ENCODE results near the gene KATNA1. TPM values are rescaled to one million over a fixed set of nuclear protein-coding genes. Genes with fewer than 3 reads are reported as not detected.
"Not testable (repeated sequence)": the region's sequence is repeated elsewhere in the genome, so short reads cannot be mapped to it uniquely, and the experiment has no call there.

KATNA1 gene
- total RNA-seq, 2 donors from 2014 or later = 11.2 to 15.9 TPM

DNA sequence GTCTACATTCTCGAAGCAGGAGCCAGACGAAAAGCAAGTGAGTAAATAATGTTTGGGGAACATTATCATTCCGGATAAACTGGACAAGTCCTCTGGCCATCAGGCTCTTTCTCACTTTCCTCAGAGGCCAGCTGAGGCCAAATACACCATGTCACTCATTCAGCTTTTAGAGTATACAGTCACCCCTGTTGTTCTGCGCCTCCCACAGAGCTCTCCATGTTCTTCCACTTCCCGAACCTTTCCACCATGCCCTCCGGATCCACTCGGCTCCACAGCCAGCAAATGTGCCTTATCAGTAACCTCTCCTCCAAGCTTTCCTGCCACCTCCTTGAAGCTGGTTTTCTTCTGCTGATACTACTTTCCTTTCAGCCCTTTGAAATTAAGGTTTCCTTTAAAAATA, 37.7 kb upstream of the KATNA1 start:
- Histone ChIP-seq H3K27me3 (no peaks in the 10 kb centered on the region), H3K4me3 (no peak overlapping the region), H3K4me1 (peaks cover 0 to 11% of the 10 kb centered on the region in 2 donors), H3K27ac (peak overlapping the region in 1 of 2 donors; percentile 27), H3K9me3 (no peaks in the 10 kb centered on the region), H3K36me3 (peaks cover 13% of the 10 kb centered on the region)
- no peak for DNase-seq (ENCODE audit: low spot score)
- TF ChIP-seq, protein P1, sequence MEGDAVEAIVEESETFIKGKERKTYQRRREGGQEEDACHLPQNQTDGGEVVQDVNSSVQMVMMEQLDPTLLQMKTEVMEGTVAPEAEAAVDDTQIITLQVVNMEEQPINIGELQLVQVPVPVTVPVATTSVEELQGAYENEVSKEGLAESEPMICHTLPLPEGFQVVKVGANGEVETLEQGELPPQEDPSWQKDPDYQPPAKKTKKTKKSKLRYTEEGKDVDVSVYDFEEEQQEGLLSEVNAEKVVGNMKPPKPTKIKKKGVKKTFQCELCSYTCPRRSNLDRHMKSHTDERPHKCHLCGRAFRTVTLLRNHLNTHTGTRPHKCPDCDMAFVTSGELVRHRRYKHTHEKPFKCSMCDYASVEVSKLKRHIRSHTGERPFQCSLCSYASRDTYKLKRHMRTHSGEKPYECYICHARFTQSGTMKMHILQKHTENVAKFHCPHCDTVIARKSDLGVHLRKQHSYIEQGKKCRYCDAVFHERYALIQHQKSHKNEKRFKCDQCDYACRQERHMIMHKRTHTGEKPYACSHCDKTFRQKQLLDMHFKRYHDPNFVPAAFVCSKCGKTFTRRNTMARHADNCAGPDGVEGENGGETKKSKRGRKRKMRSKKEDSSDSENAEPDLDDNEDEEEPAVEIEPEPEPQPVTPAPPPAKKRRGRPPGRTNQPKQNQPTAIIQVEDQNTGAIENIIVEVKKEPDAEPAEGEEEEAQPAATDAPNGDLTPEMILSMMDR (IDR thresholded peaks at IDR 0.05) = no peak

DNA sequence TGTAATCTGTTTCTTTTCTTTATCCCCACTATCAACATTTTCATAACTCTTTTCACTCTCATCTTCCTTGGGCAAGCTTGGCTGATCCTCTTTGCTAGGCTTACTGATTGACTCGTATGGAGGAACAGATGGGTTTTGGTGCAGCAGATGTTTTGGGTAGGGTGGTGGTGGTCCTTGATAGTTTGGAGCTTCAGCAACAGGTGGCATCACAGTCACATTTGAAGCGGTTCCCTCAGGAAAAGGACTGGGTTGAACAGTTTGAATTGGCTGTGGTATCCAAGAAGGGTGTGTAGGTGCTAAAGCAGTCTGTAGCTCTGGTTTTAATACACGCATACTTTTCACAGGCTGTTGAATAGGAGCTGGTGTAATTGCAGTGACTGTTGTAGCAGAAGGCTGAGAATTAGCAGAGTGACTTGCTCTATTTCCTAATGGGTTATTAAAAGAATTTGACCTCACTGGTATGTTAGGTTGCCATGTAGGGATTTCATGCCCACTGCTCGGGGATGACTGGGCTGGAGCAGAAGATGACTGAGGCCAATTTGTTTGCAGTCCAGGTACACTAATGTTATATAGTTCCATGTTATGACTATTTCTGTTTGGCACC, 34.8 kb upstream of the KATNA1 start:
- TF ChIP-seq, protein P1 (IDR thresholded peaks at IDR 0.05) = no peak
- Histone ChIP-seq H3K27me3 (no peaks in the 10 kb centered on the region), H3K4me3 (no peak overlapping the region), H3K9me3 (no peaks in the 10 kb centered on the region), H3K27ac (peak overlapping the region in 1 of 2 donors; percentile 69), H3K36me3 (peaks cover 13% of the 10 kb centered on the region), H3K4me1 (peaks cover 0 to 18% of the 10 kb centered on the region in 2 donors)
- no peak for DNase-seq (ENCODE audit: low spot score)

DNA sequence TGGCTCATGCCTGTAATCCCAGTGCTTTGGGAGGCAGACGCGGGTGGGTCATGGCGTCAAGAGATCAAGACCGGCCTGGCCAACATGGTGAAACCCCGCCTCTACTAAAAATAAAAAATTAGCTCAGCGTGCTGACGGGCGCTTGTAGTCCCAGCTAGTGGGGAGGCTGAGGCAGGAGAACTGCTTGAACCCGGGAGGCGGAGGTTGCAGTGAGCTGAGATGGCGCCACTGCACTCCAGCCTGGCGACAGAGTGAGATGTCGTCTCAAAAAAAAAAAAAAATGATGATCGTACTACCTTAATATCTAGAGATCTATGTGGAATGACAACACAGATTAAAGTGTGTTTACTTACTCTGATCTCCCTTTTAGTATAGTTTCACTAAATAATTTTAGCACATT, 33.3 kb upstream of the KATNA1 start:
- DNase-seq (ENCODE audit: low spot score); H3K4me3 ChIP-seq; H3K27me3 ChIP-seq; H3K9me3 ChIP-seq: not testable (repeated sequence)
- peaks cover 0 to 16% of the 10 kb centered on the region in 2 donors for H3K4me1 ChIP-seq
- peak overlapping the region in 1 of 2 donors; percentile 8 for H3K27ac ChIP-seq
- peaks cover 20% of the 10 kb centered on the region for H3K36me3 ChIP-seq

DNA sequence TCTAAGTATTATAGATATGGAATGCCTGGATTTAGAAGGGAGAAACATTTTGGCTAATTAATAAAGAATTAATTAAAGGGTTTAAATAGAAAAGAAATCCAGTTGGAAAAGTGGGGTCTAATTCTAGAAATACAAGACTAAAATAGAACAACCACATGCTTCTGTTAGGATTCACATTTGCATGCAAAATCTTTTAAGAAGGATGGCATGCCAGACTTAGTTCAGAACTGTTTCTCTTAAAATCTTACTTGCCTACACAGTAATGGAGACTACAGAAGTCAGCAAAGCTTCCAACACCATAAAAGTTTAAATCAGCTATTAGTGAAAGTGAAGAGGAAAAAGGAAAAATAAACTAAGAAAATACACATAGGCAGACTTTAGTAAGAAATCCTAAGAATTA, 32.7 kb upstream of the KATNA1 start:
- Histone ChIP-seq H3K27ac (peak overlapping the region in 1 of 2 donors; percentile 8), H3K4me3 (no peak overlapping the region), H3K27me3 (no peaks in the 10 kb centered on the region), H3K36me3 (peaks cover 24% of the 10 kb centered on the region), H3K9me3 (no peaks in the 10 kb centered on the region), H3K4me1 (peaks cover 0 to 10% of the 10 kb centered on the region in 2 donors)
- TF ChIP-seq, protein P1 (IDR thresholded peaks at IDR 0.05) = no peak
- DNase-seq (ENCODE audit: low spot score) = no peak

DNA sequence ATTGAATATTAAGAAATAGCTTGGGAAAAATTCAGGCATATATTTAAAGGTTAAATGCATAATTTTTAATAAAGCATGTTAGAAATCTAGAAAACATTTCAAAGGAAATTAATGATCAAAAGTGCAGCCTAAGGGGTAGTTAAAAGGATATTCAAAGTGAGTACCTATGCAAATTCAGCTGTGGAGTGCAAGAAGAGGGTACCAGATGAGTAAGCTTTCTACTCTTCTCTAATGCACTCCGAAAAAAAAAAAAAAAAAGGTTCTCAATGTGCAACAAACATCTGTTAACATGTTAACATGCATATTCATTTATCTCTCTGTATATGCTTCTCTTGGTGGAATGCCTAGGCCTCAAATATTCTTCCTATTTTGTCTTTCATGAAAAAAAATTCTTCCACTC, 32.0 kb upstream of the KATNA1 start:
- Histone ChIP-seq H3K4me1 (peaks cover 0 to 7% of the 10 kb centered on the region in 2 donors), H3K4me3 (no peak overlapping the region), H3K27me3 (no peaks in the 10 kb centered on the region), H3K9me3 (no peaks in the 10 kb centered on the region), H3K27ac (peak overlapping the region in 1 of 2 donors; percentile 8), H3K36me3 (peaks cover 31% of the 10 kb centered on the region)
- no peak for DNase-seq (ENCODE audit: low spot score)
- TF ChIP-seq, protein P1 (IDR thresholded peaks at IDR 0.05) = no peak

DNA sequence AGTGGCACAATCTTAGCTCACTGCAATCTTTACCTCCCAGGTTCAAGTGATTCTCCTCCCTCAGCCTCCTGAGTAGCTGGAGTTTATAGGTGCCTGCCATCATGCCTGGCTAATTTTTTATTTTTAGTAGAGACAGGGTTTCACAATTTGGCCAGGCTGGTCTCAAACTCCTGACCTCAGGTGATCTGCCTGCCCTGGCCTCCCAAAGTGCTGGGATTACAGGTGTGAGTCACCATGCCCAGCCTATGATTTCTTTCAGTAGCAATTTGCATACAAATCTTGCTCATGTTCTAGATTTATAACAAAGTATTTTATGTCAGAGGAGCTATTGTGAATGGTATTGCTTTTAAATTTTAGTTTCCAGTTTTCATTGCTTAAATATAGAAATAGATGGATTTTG, 23.8 kb upstream of the KATNA1 start:
- not testable (repeated sequence) for H3K27ac ChIP-seq, H3K4me3 ChIP-seq
- H3K36me3 ChIP-seq = peaks cover 74% of the 10 kb centered on the region

DNA sequence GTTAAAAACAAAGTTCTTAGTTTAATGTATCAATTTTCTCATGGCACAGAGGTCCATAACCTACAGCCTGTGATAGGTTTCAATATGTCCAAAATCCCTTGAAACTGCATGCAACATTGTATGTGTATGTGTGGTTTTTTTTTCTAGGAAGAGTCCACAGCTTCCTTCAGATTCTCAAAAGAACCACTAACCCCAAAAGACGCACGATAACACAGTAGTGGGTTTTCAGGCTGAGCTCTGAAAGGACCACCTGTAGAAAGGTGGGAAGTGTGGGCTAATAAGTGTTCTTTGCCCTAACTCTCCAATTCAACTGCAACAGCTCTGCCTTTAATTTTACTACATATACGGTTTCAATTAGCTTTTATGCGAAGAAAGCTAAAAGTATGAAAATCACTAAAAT, 11.5 kb upstream of the KATNA1 start:
- H3K27me3 ChIP-seq = no peaks in the 10 kb centered on the region
- TF ChIP-seq, protein P1 (IDR thresholded peaks at IDR 0.05) = no peak
- H3K4me3 ChIP-seq = no peak overlapping the region
- H3K36me3 ChIP-seq = peaks cover 43% of the 10 kb centered on the region
- no peaks in the 10 kb centered on the region for H3K4me1 ChIP-seq
- no peaks in the 10 kb centered on the region for H3K9me3 ChIP-seq
- no peak overlapping the region for H3K27ac ChIP-seq
- no peak for DNase-seq (ENCODE audit: low spot score)

More for the DNA sequence above, 23.8 kb upstream of the KATNA1 start:
- H3K4me1 ChIP-seq; DNase-seq (ENCODE audit: low spot score); H3K27me3 ChIP-seq; H3K9me3 ChIP-seq: not testable (repeated sequence)
